ENCODE measurements around the gene CD180.

Gene CD180

GRCh38 chr5:67196537-67197059 is at the start of gene CD180:
TSS of gene CD180 (minus strand) at chr5:67196799. CDS start at chr5:67196641, 158 bp downstream.
- H3K4me3 Mint-ChIP-seq, result no peak within 1 kb of the TSS
- H3K27ac Mint-ChIP-seq, result no peak within 1 kb of the TSS
- peaks cover 24% of the 10 kb centered on the region for H3K9me3 Mint-ChIP-seq
- no peak for DNase-seq
- peaks cover 11% of the 10 kb centered on the region for H3K27me3 Mint-ChIP-seq (ENCODE audit: low read depth, poor library complexity)
- no peak for TF ChIP-seq CTCF (IDR thresholded peaks at IDR 0.05)
- peaks cover 11% of the 10 kb centered on the region for H3K4me1 Mint-ChIP-seq
- peaks cover 21% of the 10 kb centered on the region for H3K36me3 Mint-ChIP-seq (ENCODE audit: low read depth)

- no peaks in the 10 kb centered on the region for H3K9me3 Mint-ChIP-seq
- no peak overlapping the region for H3K27ac Mint-ChIP-seq
- DNase-seq, result peak; percentile 25
- H3K4me3 Mint-ChIP-seq, result no peak overlapping the region
- H3K36me3 Mint-ChIP-seq (ENCODE audit: low read depth), result no peaks in the 10 kb centered on the region
- peaks cover 5% of the 10 kb centered on the region for H3K27me3 Mint-ChIP-seq (ENCODE audit: low read depth, poor library complexity)
- peaks cover 29% of the 10 kb centered on the region for H3K4me1 Mint-ChIP-seq
- peak; percentile 78 for TF ChIP-seq CTCF (IDR thresholded peaks at IDR 0.05)
These were observed 49.5 kb upstream of the CD180 start for GRCh38 chr5:67246108-67246507.

GRCh38 chr5:67245259-67245846 is 48.8 kb upstream of the CD180 start:
- no peaks in the 10 kb centered on the region for H3K36me3 Mint-ChIP-seq (ENCODE audit: low read depth)
- peaks cover 5% of the 10 kb centered on the region for H3K27me3 Mint-ChIP-seq (ENCODE audit: low read depth, poor library complexity)
- no peak for TF ChIP-seq CTCF (IDR thresholded peaks at IDR 0.05)

GRCh38 chr5:67244345-67244793 is 47.8 kb upstream of the CD180 start:
- no peak for DNase-seq
- no peaks in the 10 kb centered on the region for H3K36me3 Mint-ChIP-seq (ENCODE audit: low read depth)
- no peaks in the 10 kb centered on the region for H3K9me3 Mint-ChIP-seq
- no peak overlapping the region for H3K27ac Mint-ChIP-seq
- H3K27me3 Mint-ChIP-seq (ENCODE audit: low read depth, poor library complexity), result peaks cover 5% of the 10 kb centered on the region
- no peak for TF ChIP-seq CTCF (IDR thresholded peaks at IDR 0.05)
- peaks cover 31% of the 10 kb centered on the region for H3K4me1 Mint-ChIP-seq
- no peak overlapping the region for H3K4me3 Mint-ChIP-seq

More at GRCh38 chr5:67245259-67245846, 48.8 kb upstream of the CD180 start:
- peak overlapping the region; percentile 78 for H3K27ac Mint-ChIP-seq
- H3K4me3 Mint-ChIP-seq, result no peak overlapping the region
- H3K9me3 Mint-ChIP-seq, result no peaks in the 10 kb centered on the region
- DNase-seq, result no peak
- peaks cover 31% of the 10 kb centered on the region for H3K4me1 Mint-ChIP-seq

- H3K27ac Mint-ChIP-seq, result no peak overlapping the region
- peaks cover 36% of the 10 kb centered on the region for H3K4me1 Mint-ChIP-seq
- H3K36me3 Mint-ChIP-seq (ENCODE audit: low read depth), result no peaks in the 10 kb centered on the region
- no peak for TF ChIP-seq CTCF (IDR thresholded peaks at IDR 0.05)
- no peak for DNase-seq
- H3K4me3 Mint-ChIP-seq, result no peak overlapping the region
- H3K27me3 Mint-ChIP-seq (ENCODE audit: low read depth, poor library complexity), result peaks cover 5% of the 10 kb centered on the region
- no peaks in the 10 kb centered on the region for H3K9me3 Mint-ChIP-seq
These were observed 47.3 kb upstream of the CD180 start for GRCh38 chr5:67243944-67244343.

- H3K9me3 Mint-ChIP-seq, result no peaks in the 10 kb centered on the region
- no peak for DNase-seq
- H3K27ac Mint-ChIP-seq, result no peak overlapping the region
- H3K4me1 Mint-ChIP-seq, result peaks cover 42% of the 10 kb centered on the region
- no peak for TF ChIP-seq CTCF (IDR thresholded peaks at IDR 0.05)
- H3K36me3 Mint-ChIP-seq (ENCODE audit: low read depth), result no peaks in the 10 kb centered on the region
- H3K4me3 Mint-ChIP-seq, result no peak overlapping the region
- peaks cover 5% of the 10 kb centered on the region for H3K27me3 Mint-ChIP-seq (ENCODE audit: low read depth, poor library complexity)
These were observed 46.8 kb upstream of the CD180 start for GRCh38 chr5:67243349-67243748.
